Measurements from ENCODE around the gene THBS1.

THBS1 gene
- long read RNA-seq, result 0 reads

- no peak for TF ChIP-seq POLR2AphosphoS5 (IDR thresholded peaks at IDR 0.05; ENCODE audit: low read depth)
- TF ChIP-seq GABPA (IDR thresholded peaks at IDR 0.05; ENCODE audit: low read depth), result no peak
- TF ChIP-seq, protein P1, sequence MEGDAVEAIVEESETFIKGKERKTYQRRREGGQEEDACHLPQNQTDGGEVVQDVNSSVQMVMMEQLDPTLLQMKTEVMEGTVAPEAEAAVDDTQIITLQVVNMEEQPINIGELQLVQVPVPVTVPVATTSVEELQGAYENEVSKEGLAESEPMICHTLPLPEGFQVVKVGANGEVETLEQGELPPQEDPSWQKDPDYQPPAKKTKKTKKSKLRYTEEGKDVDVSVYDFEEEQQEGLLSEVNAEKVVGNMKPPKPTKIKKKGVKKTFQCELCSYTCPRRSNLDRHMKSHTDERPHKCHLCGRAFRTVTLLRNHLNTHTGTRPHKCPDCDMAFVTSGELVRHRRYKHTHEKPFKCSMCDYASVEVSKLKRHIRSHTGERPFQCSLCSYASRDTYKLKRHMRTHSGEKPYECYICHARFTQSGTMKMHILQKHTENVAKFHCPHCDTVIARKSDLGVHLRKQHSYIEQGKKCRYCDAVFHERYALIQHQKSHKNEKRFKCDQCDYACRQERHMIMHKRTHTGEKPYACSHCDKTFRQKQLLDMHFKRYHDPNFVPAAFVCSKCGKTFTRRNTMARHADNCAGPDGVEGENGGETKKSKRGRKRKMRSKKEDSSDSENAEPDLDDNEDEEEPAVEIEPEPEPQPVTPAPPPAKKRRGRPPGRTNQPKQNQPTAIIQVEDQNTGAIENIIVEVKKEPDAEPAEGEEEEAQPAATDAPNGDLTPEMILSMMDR (IDR thresholded peaks at IDR 0.05; ENCODE audit: insufficient read depth, low read length), result no peak
- TF ChIP-seq REST (IDR thresholded peaks at IDR 0.05; ENCODE audit: insufficient replicate concordance, low read depth), result no peak
- TF ChIP-seq SPI1 (IDR thresholded peaks at IDR 0.05; ENCODE audit: borderline replicate concordance, low read depth), result no peak
- DNase-seq (ENCODE audit: low read depth in 1 of 2, low spot score in 1 of 2), result peak; percentile 8 to 26
- Histone ChIP-seq H3K4me3 (replicated peaks; ENCODE audit: insufficient read depth, low read length) (peak within 1 kb of the TSS; percentile 51), H3K27ac (replicated peaks) (peak within 1 kb of the TSS; percentile 26; the same call in 1 of the 2 replicates), H3K27me3 (ENCODE audit: insufficient read depth, poor library complexity, severe bottlenecking) (peaks cover 12% of the 10 kb centered on the region)
Observed at GRCh38 chr15:39580485-39581241, at the start of gene THBS1. THBS1 (plus strand) TSS chr15:39581079; CDS start chr15:39581858, 779 bp downstream.

DNA sequence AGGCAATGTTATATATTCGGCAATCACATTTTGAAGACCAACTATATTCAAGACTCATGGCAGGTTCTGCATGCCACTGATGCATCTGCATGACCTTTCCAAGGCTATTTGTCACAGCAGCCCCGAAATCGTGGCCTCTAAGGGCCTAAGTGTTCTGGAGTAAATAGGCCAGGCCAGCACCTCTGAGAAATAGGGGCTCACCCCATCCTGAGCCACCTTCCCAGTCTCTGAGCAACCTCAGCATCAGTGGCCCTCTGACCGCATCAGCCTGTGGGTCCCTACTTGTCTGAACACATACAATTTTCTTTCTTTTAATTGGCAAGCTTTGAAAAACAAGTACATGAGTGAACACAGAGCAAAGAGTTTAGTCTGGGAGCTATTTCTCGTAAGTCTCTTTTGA lies 45.9 kb upstream of the THBS1 start:
- H3K27me3 ChIP-seq (ENCODE audit: insufficient read depth, poor library complexity, severe bottlenecking), result no peaks in the 10 kb centered on the region
- no peak for DNase-seq (ENCODE audit: low read depth in 1 of 2, low spot score in 1 of 2)
- no peak overlapping the region for H3K27ac ChIP-seq (replicated peaks)
- H3K4me3 ChIP-seq (replicated peaks; ENCODE audit: insufficient read depth, low read length), result no peak overlapping the region
- TF ChIP-seq POLR2AphosphoS5 (IDR thresholded peaks at IDR 0.05; ENCODE audit: low read depth) (no peak), SPI1 (IDR thresholded peaks at IDR 0.05; ENCODE audit: borderline replicate concordance, low read depth) (no peak), GABPA (IDR thresholded peaks at IDR 0.05; ENCODE audit: low read depth) (no peak), REST (IDR thresholded peaks at IDR 0.05; ENCODE audit: insufficient replicate concordance, low read depth) (no peak)
- TF ChIP-seq, protein P1 (IDR thresholded peaks at IDR 0.05; ENCODE audit: insufficient read depth, low read length), result no peak

DNA sequence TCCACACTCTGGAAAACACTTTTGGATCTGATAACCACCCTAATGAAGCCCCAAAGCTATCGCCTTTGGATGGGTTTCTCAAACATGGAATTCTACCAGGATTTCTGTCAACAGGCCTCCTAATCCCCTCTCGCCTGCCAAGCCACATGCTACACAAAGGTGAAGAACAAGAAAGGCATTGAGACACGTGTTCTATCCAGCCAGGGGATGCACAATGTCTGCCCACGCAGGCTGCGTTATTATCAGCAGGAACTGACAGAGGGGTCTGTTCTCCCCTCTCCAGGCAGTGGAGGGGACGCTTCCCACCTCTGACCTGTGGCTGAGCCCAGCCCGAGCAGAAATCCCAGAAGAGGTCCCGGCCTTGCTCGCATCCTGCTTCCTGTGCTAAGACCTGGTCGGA lies 45.4 kb upstream of the THBS1 start:
- DNase-seq (ENCODE audit: low read depth in 1 of 2, low spot score in 1 of 2), result no peak
- H3K27me3 ChIP-seq (ENCODE audit: insufficient read depth, poor library complexity, severe bottlenecking), result no peaks in the 10 kb centered on the region
- no peak overlapping the region for H3K27ac ChIP-seq (replicated peaks)
- no peak for TF ChIP-seq GABPA (IDR thresholded peaks at IDR 0.05; ENCODE audit: low read depth)
- no peak for TF ChIP-seq SPI1 (IDR thresholded peaks at IDR 0.05; ENCODE audit: borderline replicate concordance, low read depth)
- no peak for TF ChIP-seq POLR2AphosphoS5 (IDR thresholded peaks at IDR 0.05; ENCODE audit: low read depth)
- no peak for TF ChIP-seq REST (IDR thresholded peaks at IDR 0.05; ENCODE audit: insufficient replicate concordance, low read depth)
- TF ChIP-seq, protein P1 (IDR thresholded peaks at IDR 0.05; ENCODE audit: insufficient read depth, low read length), result no peak
- H3K4me3 ChIP-seq (replicated peaks; ENCODE audit: insufficient read depth, low read length), result no peak overlapping the region

Measured in HL-60 (cell line).